ENCODE measurements around the gene MCCC2.
A peak's percentile ranks its signal among the peaks of the same experiment; 100 is the strongest.

DNA sequence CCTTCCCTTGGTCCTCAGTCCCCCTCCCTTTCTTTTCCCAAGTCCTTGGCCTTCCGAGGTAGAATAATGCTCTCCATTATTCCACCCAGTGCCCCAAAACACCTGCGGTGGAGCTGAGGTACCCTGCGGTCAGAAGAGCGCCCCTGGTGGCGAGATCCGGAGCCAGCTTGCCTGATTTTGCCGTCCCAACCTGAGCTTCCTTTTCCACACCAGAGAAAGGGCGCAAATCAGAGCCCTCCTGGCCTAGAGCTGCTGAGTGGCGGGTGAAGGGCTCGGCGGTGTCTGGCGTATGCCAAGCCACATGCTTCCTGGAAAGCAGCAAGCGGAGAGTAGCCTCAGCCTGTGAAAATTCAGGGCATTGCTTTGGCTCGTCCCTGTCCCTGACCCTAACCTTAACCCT lies 110.8 kb downstream of the MCCC2 start:
- TF ChIP-seq, protein P1, sequence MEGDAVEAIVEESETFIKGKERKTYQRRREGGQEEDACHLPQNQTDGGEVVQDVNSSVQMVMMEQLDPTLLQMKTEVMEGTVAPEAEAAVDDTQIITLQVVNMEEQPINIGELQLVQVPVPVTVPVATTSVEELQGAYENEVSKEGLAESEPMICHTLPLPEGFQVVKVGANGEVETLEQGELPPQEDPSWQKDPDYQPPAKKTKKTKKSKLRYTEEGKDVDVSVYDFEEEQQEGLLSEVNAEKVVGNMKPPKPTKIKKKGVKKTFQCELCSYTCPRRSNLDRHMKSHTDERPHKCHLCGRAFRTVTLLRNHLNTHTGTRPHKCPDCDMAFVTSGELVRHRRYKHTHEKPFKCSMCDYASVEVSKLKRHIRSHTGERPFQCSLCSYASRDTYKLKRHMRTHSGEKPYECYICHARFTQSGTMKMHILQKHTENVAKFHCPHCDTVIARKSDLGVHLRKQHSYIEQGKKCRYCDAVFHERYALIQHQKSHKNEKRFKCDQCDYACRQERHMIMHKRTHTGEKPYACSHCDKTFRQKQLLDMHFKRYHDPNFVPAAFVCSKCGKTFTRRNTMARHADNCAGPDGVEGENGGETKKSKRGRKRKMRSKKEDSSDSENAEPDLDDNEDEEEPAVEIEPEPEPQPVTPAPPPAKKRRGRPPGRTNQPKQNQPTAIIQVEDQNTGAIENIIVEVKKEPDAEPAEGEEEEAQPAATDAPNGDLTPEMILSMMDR (IDR thresholded peaks at IDR 0.05): peak in 2 of 6 experiments; percentile 11 to 28
- no peak for TF ChIP-seq POLR2A (IDR thresholded peaks at IDR 0.05)
